HG03196 (cell line): Measurements from ENCODE around the gene ACVR2A.

Source experiments
- ATAC-seq: cut with Tn5 transposase; IDR thresholded peaks from one replicate; pipeline ENCODE4 v1.9.1; 2021; ENCODE audit not compliant: unreplicated experiment

ACVR2A gene

DNA sequence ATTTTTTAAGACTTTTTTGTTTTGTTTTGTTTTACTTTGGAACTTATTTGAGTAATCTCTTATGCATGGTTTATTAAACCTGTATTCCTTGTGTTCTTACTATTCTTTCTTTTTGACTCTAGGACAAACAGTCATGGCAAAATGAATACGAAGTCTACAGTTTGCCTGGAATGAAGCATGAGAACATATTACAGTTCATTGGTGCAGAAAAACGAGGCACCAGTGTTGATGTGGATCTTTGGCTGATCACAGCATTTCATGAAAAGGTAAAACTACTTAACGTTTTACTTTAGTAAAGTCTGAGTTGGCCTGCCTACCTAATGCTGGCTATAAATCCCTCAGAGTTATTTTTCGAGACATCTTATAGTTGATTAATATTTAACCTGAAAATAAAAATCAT lies 72.3 kb downstream of the ACVR2A start:
- no peak for ATAC-seq

DNA sequence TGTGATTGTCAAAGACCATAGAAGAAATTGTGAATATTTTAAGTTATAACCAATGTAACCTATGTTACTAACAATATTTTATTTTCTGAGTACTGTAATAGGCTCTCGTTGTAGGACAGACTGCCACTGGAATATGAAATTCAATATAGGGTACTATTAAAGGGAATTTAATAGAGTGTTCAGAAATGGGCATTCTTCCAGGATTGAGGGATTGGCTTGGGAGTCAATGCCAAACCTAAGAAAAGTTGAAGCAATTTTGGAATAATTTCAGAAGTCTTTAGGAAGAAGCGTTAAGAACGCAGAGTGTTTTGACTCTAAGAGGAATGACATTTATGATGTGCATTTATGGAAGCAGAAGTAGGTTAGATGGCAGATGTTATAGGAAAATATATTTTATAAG lies 79.0 kb downstream of the ACVR2A start:
- ATAC-seq, result no peak

DNA sequence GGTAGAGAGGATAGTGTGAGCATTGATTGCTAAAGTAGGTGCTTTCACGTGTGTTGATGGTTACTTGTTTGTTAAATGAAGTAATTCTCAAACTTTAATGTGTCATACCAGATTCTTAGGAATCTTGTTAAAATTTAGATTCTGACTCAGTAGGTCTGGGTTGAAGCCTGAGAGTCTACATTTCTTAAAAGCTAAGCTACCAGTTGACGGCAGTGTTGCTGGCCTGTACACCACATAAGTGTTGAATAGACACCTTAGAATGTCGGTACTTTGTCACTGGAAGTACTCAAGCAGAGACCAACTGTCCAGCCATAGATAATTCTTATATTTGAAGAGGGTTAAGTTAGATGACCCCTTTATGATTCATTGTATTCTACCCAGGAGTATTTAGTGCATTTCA lies 79.8 kb downstream of the ACVR2A start:
- ATAC-seq, result no peak

- ATAC-seq, result no peak
Measured at GRCh38 chr2:147925886-147926285, 81.1 kb downstream of the ACVR2A start.

GRCh38 chr2:147927053-147927588 lies 82.3 kb downstream of the ACVR2A start:
- no peak for ATAC-seq

GRCh38 chr2:147933931-147934330 lies 89.1 kb downstream of the ACVR2A start:
- no peak for ATAC-seq

DNA sequence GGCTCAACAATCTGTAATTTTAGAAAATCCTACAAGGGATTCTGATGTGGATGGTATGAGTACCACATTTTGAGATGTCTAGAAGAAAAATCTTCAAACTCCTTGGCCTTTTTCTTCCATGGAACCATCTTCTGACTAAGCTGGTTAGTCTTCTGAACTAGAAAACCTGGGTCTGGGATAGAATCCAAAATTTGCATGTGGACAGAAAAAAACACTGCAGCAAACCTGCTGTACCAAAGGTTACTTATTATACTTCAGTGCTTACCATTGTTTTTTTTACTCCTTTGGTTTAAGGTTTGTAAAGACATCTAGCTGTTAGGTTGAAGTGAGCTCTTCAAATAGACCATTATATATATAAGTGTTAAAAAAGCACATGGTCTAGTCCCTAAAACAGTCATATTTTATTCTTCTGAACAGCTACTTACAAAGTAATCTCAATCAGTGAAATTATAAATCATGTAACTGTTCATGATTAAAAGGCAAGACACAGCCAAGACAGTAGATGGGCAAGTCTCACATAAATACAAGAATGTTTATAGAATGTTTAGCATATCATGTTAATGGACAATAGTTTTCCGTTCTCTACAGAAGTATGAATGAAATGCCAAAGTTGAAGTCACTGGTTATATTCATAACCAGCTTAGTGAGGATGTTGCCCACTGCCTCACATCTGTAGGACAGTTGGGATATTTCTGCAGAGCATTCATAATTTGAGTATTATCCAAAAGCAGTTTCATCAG lies 90.2 kb downstream of the ACVR2A start:
- no peak for ATAC-seq

DNA sequence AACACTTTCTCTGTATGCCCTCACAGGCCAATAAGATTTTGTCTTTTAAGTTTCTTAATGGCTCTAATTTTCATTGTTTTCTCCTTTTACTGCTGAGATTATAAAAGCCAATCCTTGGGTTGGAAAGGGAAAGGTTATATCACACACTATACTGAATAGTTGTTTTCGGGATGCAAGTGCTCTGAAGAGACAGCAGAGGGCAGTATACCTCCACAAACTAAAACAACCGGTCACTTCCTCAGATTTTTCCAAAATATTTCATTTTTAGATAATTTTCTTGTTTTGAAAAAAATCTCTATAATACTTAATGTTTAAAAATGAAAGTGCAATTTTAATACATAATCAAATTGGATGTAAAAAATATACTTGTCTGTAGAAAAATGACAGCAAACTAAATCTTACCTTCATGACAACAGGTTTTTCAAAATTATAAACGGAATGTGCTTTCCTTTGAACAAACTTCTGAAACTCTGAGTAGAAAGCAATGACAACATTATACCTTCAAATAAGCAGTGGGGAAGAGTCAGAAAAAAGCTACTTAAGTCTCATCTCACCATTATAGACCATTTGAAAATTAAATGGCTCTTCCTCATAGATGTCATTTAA lies 93.0 kb downstream of the ACVR2A start:
- ATAC-seq, result no peak

- no peak for ATAC-seq
Measured at GRCh38 chr2:147939313-147939712, 94.5 kb downstream of the ACVR2A start.

GRCh38 chr2:147945660-147946059 lies 100.8 kb downstream of the ACVR2A start:
- no peak for ATAC-seq

- ATAC-seq, result no peak
Measured at GRCh38 chr2:147952118-147952517, 107.3 kb downstream of the ACVR2A start.

GRCh38 chr2:147968571-147968970 lies 123.7 kb downstream of the ACVR2A start:
- no peak for ATAC-seq

GRCh38 chr2:147976102-147976501 lies 131.3 kb downstream of the ACVR2A start:
- no peak for ATAC-seq

- no peak for ATAC-seq
Measured at GRCh38 chr2:147977679-147978078, 132.8 kb downstream of the ACVR2A start.
